GM18868 (cell line): ENCODE results near the gene CMTM7.

Source experiments
- ATAC-seq: cut with Tn5 transposase; IDR thresholded peaks from one replicate; pipeline ENCODE4 v1.9.1; 2021; ENCODE audit warnings: mild to moderate bottlenecking, moderate library complexity; ENCODE audit not compliant: unreplicated experiment

CMTM7 gene

DNA sequence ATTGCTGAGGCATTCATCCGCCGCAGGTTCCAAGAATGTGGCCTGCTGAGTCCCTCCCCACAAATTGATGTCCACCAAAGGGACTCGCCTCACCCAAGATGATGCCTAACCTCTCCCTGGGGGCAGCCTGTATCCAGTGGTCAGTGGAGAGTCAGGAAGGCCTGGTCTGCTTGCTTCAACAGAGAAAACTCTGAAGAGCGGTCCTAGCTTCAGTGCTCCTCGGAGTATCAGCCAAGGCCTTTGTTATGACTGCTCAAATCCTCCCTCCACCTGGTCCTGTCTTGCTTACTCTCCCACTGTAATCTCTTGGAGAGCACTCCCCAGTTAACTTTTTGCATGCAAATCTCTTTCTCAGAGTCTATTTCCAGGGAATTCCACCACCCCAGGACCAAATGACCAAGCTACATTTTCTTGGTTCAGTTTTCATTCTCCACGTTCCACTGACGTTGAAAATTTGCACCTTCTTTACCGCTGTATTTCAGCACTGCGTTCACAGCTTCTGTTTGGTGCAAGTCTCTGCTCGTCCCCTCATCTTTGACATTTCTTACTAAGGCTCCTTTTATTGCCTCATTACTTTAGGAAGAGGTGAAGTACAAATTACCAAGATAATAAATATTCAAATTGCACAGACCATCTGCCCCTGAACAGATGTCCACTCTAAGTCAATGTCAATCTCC lies 22.3 kb downstream of the CMTM7 start:
- ATAC-seq: no peak

DNA sequence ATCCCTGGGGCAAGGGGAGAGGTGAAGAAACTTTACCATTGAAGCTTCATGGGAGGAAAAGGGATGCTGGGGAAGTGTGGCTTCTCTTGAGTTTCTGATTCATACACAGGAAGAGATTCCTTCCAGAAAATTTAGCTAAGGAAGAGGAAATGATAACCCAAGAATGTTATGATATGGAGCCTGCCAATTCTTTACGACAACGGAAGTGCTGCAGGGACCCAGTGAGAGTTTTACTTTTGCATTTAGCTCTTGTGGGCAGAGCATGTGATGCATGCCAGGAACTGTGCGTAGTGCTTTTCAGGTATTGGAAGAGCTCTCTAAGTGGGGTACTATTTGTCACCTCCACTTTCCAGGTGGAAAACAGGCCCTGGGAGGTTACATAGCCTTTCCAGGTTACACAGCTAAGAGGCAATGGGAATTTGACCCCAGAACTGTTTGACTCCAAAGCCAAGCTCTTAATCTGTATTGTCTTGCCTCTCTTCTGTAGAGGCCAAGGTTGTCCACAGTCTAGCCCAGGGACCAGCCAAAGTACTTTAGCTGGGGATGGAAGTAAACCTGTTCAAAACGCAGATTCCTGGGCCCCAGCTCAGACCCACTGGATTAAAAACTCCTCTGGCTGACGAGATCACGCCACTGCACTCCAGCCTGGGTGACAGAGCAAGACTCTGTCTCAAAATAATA lies 23.0 kb downstream of the CMTM7 start:
- ATAC-seq: no peak

DNA sequence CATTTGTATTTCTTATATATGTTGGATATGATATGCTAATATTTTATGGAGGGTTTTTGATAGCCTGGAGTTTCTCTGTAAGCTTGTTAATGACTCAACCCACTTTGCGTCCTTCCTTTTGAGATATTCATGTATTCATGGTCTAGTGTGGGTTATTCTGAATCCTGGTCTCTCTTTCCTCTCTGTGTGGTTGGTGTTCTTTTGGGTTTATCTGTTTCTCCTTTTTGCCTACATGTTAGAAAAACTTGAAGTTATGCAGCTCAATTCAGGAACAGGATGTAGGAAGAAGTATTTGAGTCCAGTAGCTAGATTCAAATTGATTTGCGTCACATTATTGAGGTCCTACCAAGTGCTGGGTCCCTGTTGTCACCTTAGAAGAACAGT lies 28.1 kb downstream of the CMTM7 start:
- no peak for ATAC-seq

DNA sequence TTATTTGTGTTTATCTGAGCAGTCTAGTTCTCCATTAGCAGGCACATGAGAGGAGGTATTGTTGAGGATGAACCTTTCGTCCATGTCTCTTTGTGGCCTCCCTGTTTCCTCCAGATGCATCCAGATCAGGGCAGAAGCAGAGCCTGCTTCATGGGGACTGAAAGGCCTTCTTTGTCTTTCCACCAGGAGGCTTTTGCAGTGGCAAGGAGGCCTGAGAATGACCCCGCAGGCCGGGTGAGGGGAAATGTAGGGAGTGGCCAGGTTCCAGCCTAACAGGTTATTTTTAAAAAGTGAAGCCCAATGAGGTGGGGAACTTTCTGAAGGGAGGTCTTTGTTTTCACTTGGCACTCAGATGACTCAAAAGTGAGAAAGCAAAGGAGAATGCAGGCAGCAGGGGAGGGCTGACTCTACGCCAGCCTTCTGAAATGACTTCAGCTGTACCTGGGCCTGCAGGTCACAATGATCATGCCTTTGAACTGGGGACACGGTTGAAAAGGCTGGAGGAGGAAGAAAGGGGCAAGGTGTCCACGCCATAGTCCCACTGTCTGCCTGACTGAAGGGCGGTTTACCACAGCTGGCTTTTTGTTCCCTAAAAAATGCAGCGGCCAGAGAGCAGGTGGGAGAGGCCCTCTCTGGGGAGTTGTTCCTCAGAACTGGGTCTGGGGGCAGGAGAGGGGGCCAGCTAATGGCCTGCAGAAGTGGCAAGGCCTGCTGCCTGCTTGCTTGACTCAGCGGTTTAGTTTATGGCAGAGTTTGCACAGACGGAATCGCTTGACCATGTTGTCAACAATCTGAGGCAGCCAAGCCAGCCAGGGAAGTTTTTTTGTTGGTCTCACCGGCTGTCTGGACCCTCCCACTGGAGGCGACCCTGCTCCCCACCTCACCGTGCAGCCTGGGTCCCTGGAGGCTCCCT lies 28.7 kb downstream of the CMTM7 start:
- ATAC-seq: peak; percentile 90

DNA sequence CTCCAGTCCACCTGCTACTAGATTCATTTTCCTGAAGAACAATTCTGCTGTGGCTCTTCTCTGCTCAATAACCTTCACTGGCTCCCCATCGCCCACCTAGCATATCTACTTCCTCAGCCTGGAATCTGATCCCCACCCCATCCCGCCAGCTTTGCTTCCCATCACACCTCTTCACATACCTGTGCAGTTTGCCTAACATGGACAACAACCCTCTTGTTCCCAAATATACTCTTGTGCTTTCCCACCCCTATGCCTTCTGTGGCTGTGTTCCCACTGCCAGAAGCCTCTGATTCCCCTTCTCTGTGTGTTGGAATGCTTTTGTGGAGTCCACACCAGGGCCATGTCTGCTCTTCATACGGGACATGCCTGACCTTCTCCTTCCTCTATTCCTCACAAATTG lies 29.5 kb downstream of the CMTM7 start:
- ATAC-seq: no peak

DNA sequence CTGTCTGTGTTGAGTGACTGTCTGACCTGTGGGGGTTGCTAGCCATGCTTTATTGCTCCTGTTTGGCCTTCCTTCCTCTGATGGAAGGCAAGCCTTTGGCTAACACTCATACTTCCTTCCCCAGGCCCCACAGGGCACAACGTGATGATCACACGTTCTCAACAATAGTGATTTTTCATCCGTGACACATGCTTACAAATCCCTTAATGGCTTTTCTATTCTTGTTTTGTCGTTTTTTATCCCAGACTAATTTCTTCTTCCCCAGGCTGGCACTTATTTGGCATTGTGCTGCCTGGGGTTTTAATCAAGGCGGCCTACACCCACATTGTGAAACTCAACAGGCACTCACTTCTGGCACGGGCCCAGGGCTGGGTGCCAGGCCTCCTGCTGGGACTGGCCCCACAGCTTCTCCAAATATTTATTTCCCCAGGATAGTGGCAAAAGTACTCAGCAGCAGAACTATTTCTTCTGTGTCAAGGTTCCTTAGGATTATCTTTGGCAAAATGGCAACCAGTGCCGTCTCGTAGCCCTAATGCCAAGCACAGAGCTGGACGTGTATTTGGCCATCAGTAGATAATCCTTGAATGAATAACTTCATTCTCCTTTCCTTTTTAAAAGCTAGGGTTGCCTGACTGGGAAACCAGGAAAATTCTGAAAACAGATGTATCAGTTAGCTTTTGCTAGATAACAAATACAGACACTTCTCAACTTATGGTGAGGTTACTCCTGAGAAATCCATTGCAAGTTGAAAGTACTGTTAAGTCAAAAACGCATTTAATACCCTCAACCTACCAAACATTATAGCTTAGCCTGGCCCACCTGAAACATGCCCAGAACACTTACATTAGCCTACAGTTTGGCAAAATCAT lies 30.6 kb downstream of the CMTM7 start:
- no peak for ATAC-seq

DNA sequence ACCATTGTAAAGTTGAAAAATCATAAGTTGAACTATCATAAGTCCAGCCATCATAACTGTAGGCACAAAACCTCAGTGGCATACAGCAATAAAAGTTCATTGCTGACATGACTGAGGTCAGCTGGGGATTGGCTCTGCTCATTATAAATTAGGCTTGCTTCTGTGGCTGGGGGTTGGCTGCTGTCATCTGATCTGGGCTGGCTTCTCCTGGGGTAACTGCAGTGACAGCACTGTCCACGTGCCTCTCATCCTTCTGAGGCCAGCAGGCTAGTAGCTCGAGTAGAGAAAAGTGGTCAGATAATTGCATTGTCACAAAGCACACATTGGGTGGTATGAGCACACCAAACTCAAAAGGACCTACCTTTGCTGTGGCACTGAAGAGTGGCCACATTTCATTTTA lies 31.3 kb downstream of the CMTM7 start:
- ATAC-seq: no peak

DNA sequence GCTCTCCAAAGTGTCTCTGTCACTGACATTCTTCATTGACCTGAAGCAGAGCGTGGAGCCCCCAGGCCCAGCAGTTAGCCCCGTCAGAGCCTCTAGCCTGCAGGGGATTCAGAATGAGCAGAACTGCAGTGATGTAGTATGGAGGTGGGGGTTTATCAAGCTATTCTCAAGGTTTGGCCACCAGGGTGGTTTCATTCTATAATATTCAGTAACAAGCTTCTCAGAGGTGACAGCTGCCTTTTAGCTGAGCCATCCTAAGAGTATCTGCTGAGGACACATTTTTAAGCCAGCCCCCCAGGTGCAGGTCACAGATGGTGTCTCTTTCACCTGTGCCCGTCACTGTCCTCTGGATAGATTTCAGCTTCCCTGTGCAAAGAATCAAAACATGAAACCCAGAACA lies 31.9 kb downstream of the CMTM7 start:
- no peak for ATAC-seq

DNA sequence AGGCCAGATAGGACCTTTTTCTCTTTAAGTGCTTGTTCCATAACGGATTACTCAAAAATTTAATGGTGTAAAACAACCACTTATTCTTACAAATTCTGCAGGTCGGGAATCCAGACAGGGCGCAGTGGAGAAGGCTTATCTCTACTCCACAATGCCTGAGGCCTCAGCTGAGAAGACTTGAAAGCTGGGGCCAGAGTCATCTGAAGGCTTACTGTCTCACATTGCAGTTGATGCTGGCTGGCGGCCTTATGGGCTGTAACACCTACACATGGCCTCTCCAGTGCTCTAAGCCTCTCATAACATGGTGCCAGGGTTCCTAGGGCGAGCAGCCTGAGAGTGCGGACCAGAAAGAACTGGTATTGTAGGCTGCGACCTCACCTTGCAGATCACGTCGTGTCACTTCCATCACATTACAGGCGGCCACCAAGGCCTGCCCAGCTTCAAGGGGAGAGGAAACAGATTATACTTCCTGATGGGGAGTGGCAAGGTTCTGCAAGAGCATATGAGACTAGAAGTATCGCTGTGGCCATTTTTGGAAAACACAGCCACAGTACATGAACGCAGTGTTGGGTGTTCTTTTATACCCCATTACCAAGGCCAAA lies 32.4 kb downstream of the CMTM7 start:
- ATAC-seq: no peak

DNA sequence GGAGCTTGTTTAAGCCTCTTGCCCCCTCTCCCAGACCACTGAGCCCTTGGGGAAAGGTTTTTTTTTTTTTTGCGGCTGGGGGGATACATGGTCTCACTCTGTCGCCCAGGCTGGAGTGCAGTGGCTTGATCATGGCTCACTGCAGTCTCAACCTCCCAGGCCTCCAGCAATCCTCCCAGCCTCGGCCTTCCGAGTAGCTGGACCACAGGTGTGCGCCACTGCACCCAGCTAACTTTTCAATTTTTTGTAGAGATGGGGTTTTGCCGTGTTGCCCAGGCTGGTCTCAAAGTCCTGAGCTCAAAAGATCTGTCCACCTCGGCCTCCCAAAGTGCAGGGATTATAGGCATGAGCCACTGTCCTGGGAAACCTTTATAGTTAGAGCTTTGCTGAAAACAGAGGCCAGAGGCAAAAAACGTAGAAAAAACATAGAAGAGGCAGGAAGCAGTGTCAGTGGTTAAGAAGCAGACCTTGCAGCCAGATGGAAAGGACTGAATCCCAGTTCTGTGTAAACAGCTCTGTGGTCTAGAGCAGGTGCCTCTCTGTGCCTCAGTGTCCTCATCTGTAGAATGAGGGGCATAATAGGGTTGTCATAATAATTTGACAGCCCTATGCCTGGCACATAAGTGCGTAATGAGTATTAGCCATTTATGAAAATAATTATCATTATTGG lies 33.1 kb downstream of the CMTM7 start:
- ATAC-seq: no peak

DNA sequence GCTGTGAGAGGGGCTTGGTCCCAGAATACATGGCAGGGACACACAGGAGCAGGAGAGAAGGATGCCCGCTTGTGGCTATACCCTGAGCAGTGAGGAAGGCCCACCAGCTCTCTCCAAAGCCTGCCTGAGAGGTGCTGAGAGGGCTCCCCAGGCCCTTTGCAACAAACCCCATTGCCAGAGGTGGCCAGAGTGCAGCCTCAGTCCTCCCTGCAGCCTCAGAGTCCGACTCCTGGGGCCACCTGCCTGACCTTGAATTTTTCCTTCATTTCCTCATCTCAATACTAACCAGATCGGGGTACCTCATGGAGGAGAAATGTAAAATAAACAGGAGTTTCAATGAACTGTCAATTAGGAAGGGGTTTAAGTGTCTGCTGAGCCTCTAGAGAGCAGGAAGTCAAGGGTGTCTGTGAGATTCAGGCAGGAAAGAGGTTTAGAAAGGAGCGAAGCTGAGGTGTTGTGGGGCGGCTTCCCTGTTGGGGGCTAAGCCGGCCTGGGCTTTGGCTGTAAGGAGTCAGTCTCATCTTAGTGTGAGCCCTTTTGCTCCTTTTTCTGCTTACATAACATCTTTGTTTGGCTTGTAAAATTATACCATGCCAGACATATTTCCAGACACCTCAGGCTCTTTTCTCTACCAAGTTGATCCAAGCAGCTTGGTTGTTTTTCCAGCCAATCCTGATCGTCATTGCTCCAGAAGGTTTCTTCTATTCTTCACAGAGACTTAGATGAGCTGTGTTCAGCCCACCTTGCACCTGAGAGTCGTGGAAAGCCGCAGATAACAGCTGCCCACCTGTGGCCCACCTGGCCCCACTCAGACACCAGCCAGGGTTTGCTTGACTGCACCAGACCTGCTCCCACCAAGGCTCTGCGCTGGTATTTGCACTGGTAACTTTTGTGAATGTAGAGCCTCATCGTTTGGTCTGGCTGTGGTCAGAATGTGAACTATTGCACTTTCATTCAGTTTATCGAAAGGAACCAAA lies 36.7 kb downstream of the CMTM7 start:
- ATAC-seq: peak; percentile 88

DNA sequence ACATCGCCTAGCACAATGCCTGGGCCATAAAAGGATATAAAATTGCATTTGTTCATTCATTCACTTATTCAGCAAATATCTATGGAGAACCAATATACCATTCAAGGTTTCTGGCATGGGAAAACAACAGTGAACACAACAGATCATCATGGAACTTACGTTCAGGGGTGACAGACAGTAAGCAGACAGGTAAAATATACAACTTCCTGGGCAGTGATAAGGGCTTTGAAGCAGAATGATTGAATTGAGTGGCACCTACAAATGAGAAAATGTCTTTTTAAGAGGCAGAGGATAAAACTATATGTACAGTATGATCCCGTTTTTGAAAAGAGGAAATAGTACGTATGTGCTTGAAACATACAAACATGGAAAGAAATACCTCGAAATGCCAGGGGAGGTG lies 39.2 kb downstream of the CMTM7 start:
- ATAC-seq: no peak

DNA sequence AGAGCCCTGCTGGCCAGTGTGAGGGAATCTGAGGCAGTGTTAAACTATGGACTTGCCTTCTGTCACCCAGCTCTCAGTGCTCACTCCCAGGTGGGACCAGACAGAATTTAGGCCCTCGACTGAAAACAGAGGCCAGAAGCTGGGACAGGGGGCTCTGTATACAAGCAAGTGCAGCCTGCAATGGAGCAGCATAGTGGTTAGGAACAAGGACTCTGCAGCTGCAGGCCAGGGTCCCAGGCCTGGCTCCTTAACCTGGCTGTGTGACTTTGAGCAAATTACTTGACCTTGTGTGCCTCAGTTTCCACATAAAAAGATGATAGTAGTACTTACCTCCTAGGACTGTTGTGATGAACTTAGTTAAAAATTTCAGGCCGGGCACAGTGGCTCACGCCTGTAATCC lies 39.8 kb downstream of the CMTM7 start:
- no peak for ATAC-seq

DNA sequence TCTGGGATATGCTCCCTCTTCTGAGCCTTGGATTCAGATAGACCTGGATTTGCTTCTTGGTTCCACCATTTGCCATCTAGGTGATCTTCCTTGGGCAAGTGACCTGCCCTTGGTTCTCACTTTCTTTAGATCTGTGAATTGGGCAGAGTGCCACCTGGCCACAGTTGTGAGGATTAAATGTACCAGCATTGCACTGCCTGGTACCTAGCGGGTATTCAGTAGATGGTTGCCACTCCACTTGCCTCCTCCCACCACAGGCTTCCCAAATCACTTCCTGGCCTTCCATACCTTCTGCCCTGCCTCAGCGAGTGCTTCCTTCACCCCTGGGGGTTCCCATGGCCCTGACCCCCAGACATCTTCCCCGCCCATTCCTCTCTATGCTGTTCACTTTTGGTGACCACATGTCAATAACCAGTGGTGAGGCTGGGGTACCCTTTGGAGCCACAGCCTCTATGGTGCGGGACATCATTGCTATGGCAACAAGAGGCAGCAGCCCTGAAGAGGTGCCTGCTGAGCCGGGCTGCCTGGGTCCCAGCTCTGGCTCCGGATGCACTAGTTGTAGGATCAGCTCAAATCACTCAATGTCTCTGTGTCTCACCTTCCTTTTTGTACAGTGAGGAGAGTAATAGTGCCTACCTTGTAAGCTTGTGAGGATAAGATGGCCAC lies 40.5 kb downstream of the CMTM7 start:
- no peak for ATAC-seq

DNA sequence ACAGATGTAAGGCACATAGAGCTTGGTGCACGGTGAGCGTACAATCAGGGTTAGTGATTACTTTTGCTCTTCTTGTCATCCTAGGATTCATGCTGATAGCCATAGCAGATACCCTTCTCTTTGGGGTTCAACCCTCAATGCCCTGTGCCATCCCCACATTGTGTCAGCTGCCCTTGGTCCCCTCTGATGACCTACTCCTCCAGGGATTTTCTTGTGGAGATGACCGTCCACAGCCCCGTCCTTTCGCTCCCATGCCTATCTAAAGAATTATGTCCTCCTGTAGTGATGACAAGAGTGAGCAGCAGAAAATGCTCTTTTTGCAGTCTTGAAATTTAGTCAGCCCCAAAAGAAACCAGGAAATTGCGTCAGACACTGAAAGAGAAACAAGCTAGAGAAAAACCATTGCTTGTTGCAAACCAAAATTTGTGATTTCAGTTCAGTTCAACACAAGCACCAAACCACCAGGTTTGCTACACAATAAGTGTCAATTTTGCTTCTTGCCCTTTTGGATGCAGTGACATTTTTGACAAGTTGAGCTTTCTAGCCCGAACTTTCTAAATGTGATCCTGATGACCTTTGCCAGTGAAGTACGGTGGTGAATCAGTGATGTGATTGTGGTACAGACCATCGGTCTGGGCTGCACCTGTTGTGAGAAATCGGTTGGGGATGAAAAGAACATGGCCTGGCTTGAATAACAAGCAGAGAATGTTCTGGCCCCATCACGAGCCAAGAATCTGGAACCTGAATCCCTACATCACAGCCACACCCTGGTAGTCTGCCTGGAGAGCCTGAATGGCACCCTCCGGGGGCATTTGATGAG lies 41.3 kb downstream of the CMTM7 start:
- ATAC-seq: peak; percentile 23

DNA sequence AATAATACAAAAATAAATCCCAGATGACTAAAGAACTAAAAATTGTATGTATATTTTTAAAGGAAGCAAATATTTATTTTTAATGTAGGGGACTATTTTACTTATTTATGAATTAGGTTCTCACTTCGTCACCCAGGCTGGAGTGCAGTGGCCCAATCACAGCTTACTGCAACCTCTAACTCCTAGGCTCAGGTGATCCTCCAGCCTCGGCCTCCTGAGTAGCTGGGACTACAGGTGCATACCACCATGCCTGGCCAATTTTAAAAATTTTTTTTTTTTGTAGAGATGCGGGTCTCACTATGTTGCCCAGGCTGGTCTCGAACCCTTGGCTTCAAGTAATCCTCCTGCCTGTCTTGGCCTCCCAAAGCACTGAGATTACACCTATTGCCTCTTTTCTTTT lies 42.6 kb downstream of the CMTM7 start:
- ATAC-seq: no peak
